NT2/D1 (cell line): Measurements from ENCODE around the gene ETNK1.

Experiments used
- SUZ12 ChIP-seq: IDR thresholded peaks from 2 replicates; pipeline ENCODE4 v1.6.1; 2011; ENCODE audit not compliant: insufficient read length, insufficient read depth; ENCODE audit errors: extremely low read depth
- YY1 ChIP-seq: IDR thresholded peaks from 2 replicates; pipeline ENCODE4 v1.6.1; 2011; ENCODE audit not compliant: insufficient read length, insufficient read depth
- ZNF274 ChIP-seq: IDR thresholded peaks from 2 replicates; pipeline ENCODE4 v1.6.1; 2011; ENCODE audit warnings: mild to moderate bottlenecking, low read depth, low read length

DNA sequence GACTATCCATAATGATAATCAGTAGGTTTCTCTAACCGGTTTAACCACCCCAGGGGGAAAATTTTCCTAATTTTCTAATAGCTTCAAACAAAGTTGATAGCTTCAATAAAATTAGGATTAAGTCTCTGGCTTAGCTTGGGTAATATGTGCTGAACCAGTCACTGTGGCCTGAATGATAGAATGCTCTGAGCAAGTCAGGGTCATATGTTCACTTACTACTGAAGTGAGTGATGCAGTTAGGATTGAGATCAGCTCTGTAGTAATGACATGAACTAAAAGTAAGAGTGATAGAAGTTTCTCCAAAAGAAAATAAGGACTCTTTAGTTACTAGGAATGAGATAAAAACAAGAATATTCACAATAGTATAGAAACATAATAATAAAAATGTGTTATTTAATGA, 32.6 kb downstream of the ETNK1 start:
- TF ChIP-seq YY1 (no peak), SUZ12 (no peak), ZNF274 (no peak)
